SKM-1 treated with dmso at 0.1 percent for 144 hours (cell line): ENCODE data around the gene CIAPIN1.

Experiments
- DNase-seq: peaks from one replicate; lab custom pipeline; 2025; ENCODE audit not compliant: unreplicated experiment; lab: John Stamatoyannopoulos, UW

CIAPIN1 gene

DNA sequence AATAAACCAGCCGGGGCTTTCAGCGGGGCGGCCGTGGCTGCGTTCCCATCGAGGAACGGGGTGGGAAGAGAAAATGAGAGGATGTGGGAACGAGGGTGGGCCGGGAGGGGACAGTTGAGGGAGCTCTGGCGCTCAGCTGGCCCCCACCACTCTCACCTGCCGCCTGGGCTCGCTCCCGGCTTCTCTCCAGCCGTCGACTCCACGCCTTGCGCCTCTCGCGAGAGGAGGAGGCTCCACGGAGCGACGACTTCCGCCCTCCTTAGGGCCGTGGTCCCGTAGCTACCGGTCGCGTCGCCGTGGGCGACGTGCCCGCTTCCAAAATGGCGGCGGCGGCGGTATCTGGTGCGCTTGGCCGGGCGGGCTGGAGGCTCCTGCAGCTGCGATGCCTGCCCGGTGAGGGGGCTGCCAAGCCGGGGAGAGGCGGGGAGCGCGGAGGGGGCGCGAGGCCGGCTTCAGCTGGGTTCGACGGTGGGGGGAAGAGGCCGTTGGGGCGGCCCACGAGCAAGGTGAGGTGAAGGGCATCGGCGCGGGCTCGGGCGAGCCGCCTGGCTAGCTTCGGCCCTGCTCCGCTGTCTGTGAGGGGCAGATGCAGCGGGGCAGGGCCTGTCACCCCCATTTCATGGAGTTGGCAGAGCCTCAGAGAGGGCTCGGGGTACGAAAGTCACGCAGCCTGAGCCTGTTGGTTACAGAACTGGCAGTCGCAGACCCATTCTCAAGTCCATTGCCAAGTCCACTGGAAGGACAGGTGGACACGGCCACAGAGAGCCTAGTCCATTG is at the start of gene CIAPIN1, which contains the start of gene COQ9:
Gene CIAPIN1 (minus strand): TSS at position 200 of the 777 bp plus-strand sequence. CDS start 6,457 bp downstream, outside the sequence.
Gene COQ9 (plus strand): TSS at position 294 of the 777 bp plus-strand sequence. CDS start 27 bp downstream, at position 321.
- DNase-seq: peak; percentile 80

DNA sequence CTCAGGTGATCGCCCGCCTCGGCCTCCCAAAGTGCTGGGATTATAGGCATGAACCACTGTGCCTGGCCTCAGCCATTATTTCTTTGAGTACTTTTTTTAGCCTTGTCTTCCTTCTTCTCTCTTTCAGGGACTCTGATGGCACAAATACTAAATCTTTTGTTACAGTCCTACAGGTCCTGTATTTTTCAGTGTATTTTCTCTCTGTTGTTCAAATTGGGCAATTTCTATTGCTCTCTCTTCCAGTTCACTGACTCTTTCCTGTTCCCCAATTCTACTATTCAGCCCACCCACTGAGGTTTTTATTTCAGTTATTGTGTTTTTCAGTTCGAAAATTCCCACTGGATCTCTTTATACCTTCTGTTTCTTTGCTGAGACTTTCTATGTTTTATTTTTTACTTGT is 46.6 kb upstream of the CIAPIN1 start:
- DNase-seq: no peak

DNA sequence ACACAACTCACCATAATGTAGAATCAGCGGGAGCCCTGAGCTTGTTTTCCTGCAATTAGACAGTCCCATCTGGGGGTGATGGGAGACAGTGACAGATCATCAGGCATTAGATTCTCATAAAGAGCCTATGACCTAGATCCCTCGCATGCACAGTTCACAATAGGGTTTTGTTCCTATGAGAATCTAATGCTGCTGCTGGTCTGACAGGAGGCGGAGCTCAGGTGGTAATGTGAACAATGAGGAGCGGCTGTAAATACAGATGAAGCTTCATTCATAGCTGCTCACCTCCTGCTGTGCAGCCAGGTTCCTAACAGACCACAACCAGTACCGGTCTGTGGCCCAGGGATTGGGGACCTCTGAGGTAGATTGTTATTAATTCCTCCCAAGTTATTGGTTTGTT is 42.0 kb upstream of the CIAPIN1 start:
- no peak for DNase-seq

GRCh38 chr16:57486858-57487834 is 40.0 kb upstream of the CIAPIN1 start:
- no peak for DNase-seq

GRCh38 chr16:57485916-57486857 is 39.0 kb upstream of the CIAPIN1 start, which contains the start of gene DOK4:
DOK4 (minus strand) TSS chr16:57486493; CDS start chr16:57479507, 6,986 bp downstream.
- DNase-seq: peak; percentile 54

- no peak for DNase-seq
Measured at GRCh38 chr16:57485091-57485915, 38.1 kb upstream of the CIAPIN1 start.

- DNase-seq: no peak
Measured at GRCh38 chr16:57484515-57485005, 37.4 kb upstream of the CIAPIN1 start.

DNA sequence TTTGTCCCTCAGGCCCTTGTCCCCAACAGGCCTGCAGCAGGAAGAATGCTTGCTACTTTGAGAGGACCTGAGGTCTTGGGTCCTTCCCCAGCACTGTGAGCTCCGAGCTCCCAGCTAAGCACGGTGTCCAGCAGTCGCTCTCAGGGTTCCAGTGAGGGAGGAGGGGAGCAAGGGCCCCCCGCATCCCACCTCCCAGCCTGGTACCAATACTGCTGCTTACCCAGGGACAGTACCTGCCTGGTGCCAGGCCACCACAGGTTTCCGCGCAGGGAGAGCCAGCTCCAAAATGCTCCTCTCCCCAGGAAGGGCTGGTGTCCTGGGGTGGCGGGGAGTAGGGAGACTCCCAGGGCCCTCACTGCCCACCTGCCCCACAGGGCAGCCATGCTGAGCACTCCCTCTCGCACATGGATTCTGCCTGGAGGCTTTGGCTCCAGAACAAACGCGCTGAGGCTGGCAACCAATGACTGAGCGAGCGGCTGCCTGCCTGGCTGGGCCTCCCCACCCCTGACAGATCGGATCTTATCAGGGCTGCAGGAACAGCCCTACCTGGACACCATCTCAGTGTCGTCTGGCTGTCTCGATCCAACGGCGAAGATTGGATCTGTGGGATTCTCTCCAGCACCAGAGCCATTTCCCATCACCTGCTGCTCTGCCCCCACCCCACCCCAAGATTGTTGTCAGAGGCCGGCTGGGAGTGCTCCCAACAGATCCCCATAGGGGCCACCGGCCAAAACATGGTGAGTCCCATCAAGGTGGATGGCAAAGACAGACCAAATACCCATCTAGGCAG is 36.7 kb upstream of the CIAPIN1 start:
- DNase-seq: no peak

DNA sequence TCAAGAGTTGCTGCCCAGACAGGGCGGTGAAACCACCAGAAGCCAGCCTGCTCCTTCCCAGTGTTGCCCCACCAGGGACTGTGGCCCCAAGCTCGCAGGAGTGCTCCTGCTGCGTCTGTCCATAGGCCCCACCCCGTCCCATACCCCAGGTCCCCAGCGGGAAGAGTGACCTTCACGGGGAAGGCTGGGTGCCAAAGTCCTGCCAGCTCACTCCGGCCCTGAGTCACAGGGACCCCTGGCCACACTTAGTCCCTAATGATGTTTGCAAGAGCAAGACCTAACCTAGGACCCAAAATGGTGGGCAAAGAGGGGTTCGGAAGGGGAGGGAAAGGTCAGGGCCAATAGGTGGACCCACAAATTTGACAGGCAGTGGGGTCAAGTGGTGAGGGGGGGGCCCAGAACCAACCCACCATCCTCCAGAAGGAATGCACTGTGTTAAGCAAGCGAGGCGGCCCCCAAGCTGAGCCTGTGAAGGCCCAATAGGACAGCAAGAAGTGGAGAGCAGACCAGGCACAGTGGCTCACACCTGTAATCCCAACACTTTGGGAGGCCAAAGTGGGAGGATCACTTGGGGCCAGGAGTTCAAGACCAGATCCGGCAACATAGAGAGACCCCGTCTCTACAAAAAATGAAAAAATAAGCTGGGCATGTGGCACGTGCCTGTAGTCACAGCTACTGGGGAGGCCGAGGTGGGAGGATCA is 35.8 kb upstream of the CIAPIN1 start:
- DNase-seq: no peak

- DNase-seq: no peak
Measured at GRCh38 chr16:57481421-57481820, 34.2 kb upstream of the CIAPIN1 start.

- DNase-seq: no peak
Measured at GRCh38 chr16:57480754-57481230, 33.6 kb upstream of the CIAPIN1 start.

GRCh38 chr16:57479976-57480753 is 33.0 kb upstream of the CIAPIN1 start:
- no peak for DNase-seq

GRCh38 chr16:57479205-57479975 is 32.2 kb upstream of the CIAPIN1 start:
- DNase-seq: no peak

DNA sequence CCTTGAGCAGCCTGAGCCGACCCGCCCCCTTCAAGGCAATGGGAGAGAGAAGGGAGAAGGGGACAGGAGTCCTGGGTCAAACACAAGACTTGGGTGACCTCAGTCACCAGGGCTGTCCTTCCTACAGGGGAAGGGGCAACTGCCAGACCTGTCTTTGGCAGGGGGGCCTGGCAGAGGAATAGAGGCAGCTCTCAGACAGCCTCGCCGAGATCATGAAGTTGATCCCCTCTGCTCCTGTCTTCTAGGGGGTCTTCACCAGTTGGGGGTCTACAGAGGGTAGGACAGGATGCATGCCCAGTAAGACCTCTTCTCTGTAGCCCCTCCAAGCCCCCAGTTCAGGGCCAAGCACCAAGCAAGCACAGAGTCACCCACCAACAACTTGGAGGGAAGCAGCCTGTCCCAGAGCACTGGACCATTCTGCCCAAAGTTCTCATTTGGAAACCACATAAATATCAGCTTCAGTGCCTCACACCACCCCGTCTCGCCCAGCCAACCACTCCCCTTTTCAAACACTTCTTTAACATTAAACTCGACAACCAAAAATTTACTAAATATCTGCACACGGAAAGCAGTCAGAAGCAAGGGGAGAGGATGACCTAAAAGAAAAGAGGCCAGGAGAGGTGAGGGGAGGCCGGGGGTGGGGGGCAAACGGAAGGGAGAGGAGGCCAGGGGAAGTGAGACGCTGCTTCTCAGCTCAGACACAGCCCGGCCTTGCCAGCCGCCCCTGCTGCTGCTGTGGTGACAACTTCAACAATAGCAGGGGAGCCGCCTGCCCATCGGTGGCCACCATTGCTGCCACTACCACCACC is 31.4 kb upstream of the CIAPIN1 start:
- DNase-seq: no peak

DNA sequence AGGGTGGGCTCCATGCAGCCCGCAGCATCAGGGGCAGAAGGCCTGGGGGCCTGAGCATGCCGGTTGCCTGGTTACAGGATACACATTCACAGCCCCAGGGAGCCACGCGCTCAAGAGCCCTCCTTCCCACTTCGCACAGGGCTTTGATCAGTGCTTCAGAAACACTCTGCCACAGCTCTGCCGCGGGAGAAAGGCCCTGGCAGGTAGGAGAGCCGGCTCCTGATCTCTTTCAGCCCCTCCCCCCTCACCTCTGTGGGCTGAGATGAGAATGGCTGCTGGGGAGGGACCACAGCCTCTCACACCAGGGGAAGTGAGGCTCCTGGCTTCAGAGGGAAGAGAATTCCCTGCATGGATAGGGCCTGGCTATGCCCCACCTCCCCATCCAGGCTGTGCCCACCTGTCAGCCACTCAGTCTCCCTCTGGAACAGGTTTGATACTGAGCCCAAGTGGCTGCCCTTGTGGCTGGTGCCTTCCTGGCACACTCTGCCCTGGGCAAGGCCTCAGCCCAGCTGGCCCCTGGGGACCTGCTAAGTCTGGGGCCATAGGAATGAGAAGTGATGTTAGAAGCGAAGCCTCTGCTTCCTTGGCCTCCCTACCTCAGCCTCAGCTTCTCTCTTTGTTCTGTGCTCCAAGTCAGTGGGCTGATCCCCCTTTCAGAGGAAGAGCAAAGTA is 30.5 kb upstream of the CIAPIN1 start:
- DNase-seq: no peak
